Measurements from ENCODE around the gene WDFY2.

The WDFY2 gene

GRCh38 chr13:51777921-51778320, 193.7 kb downstream of the WDFY2 start:
- DNase-seq = no peak

GRCh38 chr13:51778392-51778791, 194.1 kb downstream of the WDFY2 start:
- DNase-seq = no peak

- DNase-seq = no peak
Observed at GRCh38 chr13:51780099-51780498, 195.8 kb downstream of the WDFY2 start.

GRCh38 chr13:51781246-51782022, 197.2 kb downstream of the WDFY2 start:
- no peak for DNase-seq

- DNase-seq = no peak
Observed at GRCh38 chr13:51782026-51782710, 197.9 kb downstream of the WDFY2 start.

GRCh38 chr13:51783428-51784094, 199.3 kb downstream of the WDFY2 start:
- DNase-seq = no peak

GRCh38 chr13:51784097-51784496, 199.8 kb downstream of the WDFY2 start:
- no peak for DNase-seq

GRCh38 chr13:51785712-51786424, 201.6 kb downstream of the WDFY2 start:
- no peak for DNase-seq

GRCh38 chr13:51786425-51787265, 202.4 kb downstream of the WDFY2 start:
- DNase-seq = no peak

- peak; percentile 36 to 43 for DNase-seq
Observed at GRCh38 chr13:51793570-51794271, 209.5 kb downstream of the WDFY2 start.

GRCh38 chr13:51794964-51795363, 210.7 kb downstream of the WDFY2 start:
- no peak for DNase-seq

- DNase-seq = no peak
Observed at GRCh38 chr13:51795419-51795818, 211.2 kb downstream of the WDFY2 start.

GRCh38 chr13:51796546-51796945, 212.3 kb downstream of the WDFY2 start:
- no peak for DNase-seq

- DNase-seq = peak in 1 of 2 donors; percentile 49
Observed at GRCh38 chr13:51797664-51798488, 213.6 kb downstream of the WDFY2 start.

GRCh38 chr13:51799261-51799660, 215.0 kb downstream of the WDFY2 start:
- no peak for DNase-seq

- DNase-seq = no peak
Observed at GRCh38 chr13:51800486-51800885, 216.2 kb downstream of the WDFY2 start.

GRCh38 chr13:51801631-51802099, 217.4 kb downstream of the WDFY2 start:
- no peak for DNase-seq

- DNase-seq = no peak
Observed at GRCh38 chr13:51802631-51803418, 218.6 kb downstream of the WDFY2 start.
